H9 (cell line): Measurements from ENCODE around the gene AP2A2. TPM values are rescaled to one million over a fixed set of nuclear protein-coding genes. Genes with fewer than 3 reads are reported as not detected.

ENCODE experiments used
- DNase-seq: peaks from one replicate; pipeline ENCODE4 v3.0.0-alpha.2; 2017
- H2AFZ ChIP-seq: one replicate; pipeline ENCODE4 v1.6.1; 2013; ENCODE audit warnings: mild to moderate bottlenecking, low read length, control low read depth, moderate library complexity
- H2AK5ac ChIP-seq: 2 replicates; pipeline ENCODE4 v1.6.1; 2013; ENCODE audit warnings: low read length, control low read depth, mixed read lengths; ENCODE audit not compliant: insufficient read length
- H2BK120ac ChIP-seq: one replicate; pipeline ENCODE4 v1.6.1; 2013; ENCODE audit warnings: low read depth, mild to moderate bottlenecking, low read length, control low read depth, inconsistent platforms; ENCODE audit not compliant: poor library complexity, severe bottlenecking
- H2BK12ac ChIP-seq: 2 replicates; pipeline ENCODE4 v1.6.1; 2013; ENCODE audit warnings: low read length, control low read depth, mixed read lengths, low read depth; ENCODE audit not compliant: insufficient read length
- H2BK15ac ChIP-seq: 2 replicates; pipeline ENCODE4 v1.6.1; 2013; ENCODE audit warnings: low read depth, low read length, control low read depth
- H2BK20ac ChIP-seq: one replicate; pipeline ENCODE4 v1.6.1; 2013; ENCODE audit warnings: low read depth, mild to moderate bottlenecking, low read length, control low read depth, inconsistent platforms; ENCODE audit not compliant: poor library complexity, severe bottlenecking
- H2BK5ac ChIP-seq: 2 replicates; pipeline ENCODE4 v1.6.1; 2013; ENCODE audit warnings: low read length, control low read depth, mixed read lengths; ENCODE audit not compliant: insufficient read length
- H3K14ac ChIP-seq: 2 replicates; pipeline ENCODE4 v1.6.1; 2013; ENCODE audit warnings: low read length, control low read depth; ENCODE audit not compliant: insufficient read depth
- H3K18ac ChIP-seq: 2 replicates; pipeline ENCODE4 v1.6.1; 2013; ENCODE audit warnings: low read depth, mild to moderate bottlenecking, mixed read lengths, low read length, control low read depth; ENCODE audit not compliant: insufficient read length
- H3K23ac ChIP-seq: 2 replicates; pipeline ENCODE4 v1.6.1; 2013; ENCODE audit warnings: low read length, control low read depth, mixed read lengths, low read depth; ENCODE audit not compliant: insufficient read length
- H3K23me2 ChIP-seq: 2 replicates; pipeline ENCODE4 v1.6.1; 2013; ENCODE audit warnings: low read depth, mild to moderate bottlenecking, mixed read lengths, low read length, control low read depth; ENCODE audit not compliant: insufficient read length, poor library complexity, severe bottlenecking
- H3K27ac ChIP-seq: 2 replicates; pipeline ENCODE4 v1.5.1; 2013; ENCODE audit warnings: low read length, control low read depth, mixed read lengths, low read depth; ENCODE audit not compliant: insufficient read length
- H3K27me3 ChIP-seq: 2 replicates; pipeline ENCODE4 v1.6.1; 2013; ENCODE audit warnings: low read length, control low read depth, inconsistent platforms; ENCODE audit not compliant: insufficient read depth
- H3K4ac ChIP-seq: 2 replicates; pipeline ENCODE4 v1.6.1; 2013; ENCODE audit warnings: low read depth, mild to moderate bottlenecking, control low read depth, inconsistent platforms, low read length, moderate library complexity
- H3K4me1 ChIP-seq: 2 replicates; pipeline ENCODE4 v1.6.1; 2013; ENCODE audit warnings: low read length, control low read depth, inconsistent platforms; ENCODE audit not compliant: insufficient read depth
- H3K4me2 ChIP-seq: 2 replicates; pipeline ENCODE4 v1.6.1; 2013; ENCODE audit warnings: low read length, control low read depth, mixed read lengths; ENCODE audit not compliant: insufficient read length, insufficient read depth
- H3K56ac ChIP-seq: 2 replicates; pipeline ENCODE4 v1.6.1; 2013; ENCODE audit warnings: low read depth, mild to moderate bottlenecking, mixed read lengths, low read length, control low read depth; ENCODE audit not compliant: insufficient read length
- H3K79me1 ChIP-seq: 2 replicates; pipeline ENCODE4 v1.6.1; 2013; ENCODE audit warnings: low read depth, mild to moderate bottlenecking, moderate library complexity, low read length, control low read depth, inconsistent platforms; ENCODE audit not compliant: insufficient read depth, poor library complexity, severe bottlenecking
- H3K79me2 ChIP-seq: 2 replicates; pipeline ENCODE4 v1.6.1; 2013; ENCODE audit warnings: low read length, control low read depth, inconsistent platforms; ENCODE audit not compliant: insufficient read depth
- H3K9ac ChIP-seq: 2 replicates; pipeline ENCODE4 v1.6.1; 2013; ENCODE audit warnings: low read length, control low read depth, mixed read lengths; ENCODE audit not compliant: insufficient read length; ENCODE audit errors: extremely low read depth
- H3K9me3 ChIP-seq: one replicate; pipeline ENCODE4 v1.6.1; 2013; ENCODE audit warnings: low read depth, low read length, inconsistent platforms; ENCODE audit not compliant: control insufficient read depth
- H3T11ph ChIP-seq: one replicate; pipeline ENCODE4 v1.6.1; 2013; ENCODE audit warnings: mild to moderate bottlenecking, low read length, control low read depth, inconsistent platforms
- H4K20me1 ChIP-seq: one replicate; pipeline ENCODE4 v1.6.1; 2013; ENCODE audit not compliant: control insufficient read depth, insufficient read length, insufficient read depth
- H4K5ac ChIP-seq: 2 replicates; pipeline ENCODE4 v1.6.1; 2013; ENCODE audit warnings: low read depth, mild to moderate bottlenecking, mixed read lengths, low read length, control low read depth; ENCODE audit not compliant: insufficient read length
- H4K8ac ChIP-seq: replicated peaks from 2 replicates; pipeline ENCODE4 v1.6.1; 2013; ENCODE audit warnings: low read length, control low read depth, mixed read lengths, low read depth; ENCODE audit not compliant: insufficient read length
- H4K91ac ChIP-seq: 2 replicates; pipeline ENCODE4 v1.6.1; 2013; ENCODE audit warnings: low read depth, mild to moderate bottlenecking, moderate library complexity, mixed read lengths, low read length, control low read depth; ENCODE audit not compliant: insufficient read length
- H3K27ac Mint-ChIP-seq, 3 experiments: 2 replicates in 2 of 3; 3 replicates in 1 of 3; pipeline ENCODE4 v1.8.0; 2020 to 2021; ENCODE audit warnings: mixed read lengths in 3 of 3, mild to moderate bottlenecking in 1 of 3, moderate library complexity in 1 of 3
- H3K27me3 Mint-ChIP-seq: 2 replicates; pipeline ENCODE4 v1.8.0; 2021; ENCODE audit warnings: low read depth, mild to moderate bottlenecking, moderate library complexity, mixed read lengths
- H3K36me3 Mint-ChIP-seq, 3 experiments: 2 replicates in 2 of 3; 3 replicates in 1 of 3; pipeline ENCODE4 v1.8.0; 2020 to 2021; ENCODE audit warnings: low read depth in 3 of 3, mixed read lengths in 3 of 3; ENCODE audit not compliant: insufficient read depth in 1 of 3
- H3K4me1 Mint-ChIP-seq, 2 experiments: 2 replicates each; pipeline ENCODE4 v1.8.0; 2020; ENCODE audit warnings: mixed read lengths in 2 of 2
- H3K4me3 Mint-ChIP-seq, 2 experiments: 2 replicates in 1 of 2; 3 replicates in 1 of 2; pipeline ENCODE4 v1.8.0; 2020 to 2021; ENCODE audit warnings: mild to moderate bottlenecking in 2 of 2, mixed read lengths in 2 of 2, moderate library complexity in 1 of 2
- H3K9me3 Mint-ChIP-seq, 2 experiments: 2 replicates in 1 of 2; 3 replicates in 1 of 2; pipeline ENCODE4 v1.8.0; 2020; ENCODE audit warnings: mild to moderate bottlenecking in 2 of 2, mixed read lengths in 2 of 2, moderate library complexity in 1 of 2
- CTCF ChIP-seq: fragments of 200-600 bp; sonication (generic); conservative IDR thresholded peaks from 3 replicates; pipeline ENCODE4 v1.8.0; 2021; ENCODE audit warnings: antibody characterized with exemption, mild to moderate bottlenecking
- WGBS: extraction: QIAGEN DNeasy Blood & Tissue Kit; methylation state at CpG from one replicate; pipeline ENCODE4 v1.1.7; 2013; ENCODE audit warnings: missing lambda C conversion rate, low lambda C conversion rate, mixed read lengths; ENCODE audit not compliant: insufficient read length; ENCODE audit errors: extremely low coverage; 5-methylcytosine and 5-hydroxymethylcytosine counted together
- total RNA-seq: library from RNA; stranded (reverse); gene quantifications from 2 replicates; pipeline ENCODE4 v1.2.1, GENCODE V29; 2021

AP2A2 gene
- total RNA-seq, 1 experiment from 2014 or later: 53.7 TPM

DNA sequence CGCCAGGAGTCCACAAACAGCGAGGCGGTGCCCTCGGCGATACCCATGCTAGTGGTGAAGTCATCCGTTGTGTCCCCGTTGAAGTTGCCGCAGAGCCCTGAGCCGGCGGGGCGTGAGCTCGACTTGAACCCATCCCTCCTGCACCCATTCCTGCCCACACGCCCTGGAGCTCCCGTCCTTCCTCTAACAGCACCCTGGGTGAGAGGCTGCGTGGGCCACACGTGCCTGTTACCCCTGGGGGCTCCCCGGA, 102.5 kb downstream of the AP2A2 start:
- no peaks in the 10 kb centered on the region for H3K79me2 ChIP-seq
- H2BK120ac ChIP-seq: no peak overlapping the region
- no peak for TF ChIP-seq CTCF
- no peak overlapping the region for H2AFZ ChIP-seq
- no peak overlapping the region for H2BK5ac ChIP-seq
- no peaks in the 10 kb centered on the region for H4K20me1 ChIP-seq
- no peaks in the 10 kb centered on the region for H3K4me1 ChIP-seq
- no peak overlapping the region for H4K8ac ChIP-seq
- H3K23ac ChIP-seq: no peak overlapping the region
- H3K27ac Mint-ChIP-seq: peak overlapping the region in 2 of 3 experiments; percentile 22 to 68; a peak in 1 of 7 replicates
- H3K9me3 ChIP-seq: no peaks in the 10 kb centered on the region
- no peak overlapping the region for H3K4me3 Mint-ChIP-seq
- no peaks in the 10 kb centered on the region for H3K27me3 ChIP-seq
- H4K5ac ChIP-seq: no peak overlapping the region
- no peak for DNase-seq
- H3K23me2 ChIP-seq: no peaks in the 10 kb centered on the region
- no peak overlapping the region for H2AK5ac ChIP-seq
- no peaks in the 10 kb centered on the region for H3K79me1 ChIP-seq
- H2BK12ac ChIP-seq: no peak overlapping the region
- H3K14ac ChIP-seq: no peak overlapping the region; the same call in 1 of the 2 replicates
- no peak overlapping the region for H3T11ph ChIP-seq
- no peak overlapping the region for H3K4me2 ChIP-seq
- H3K18ac ChIP-seq: no peak overlapping the region
- no peaks in the 10 kb centered on the region for H3K4me1 Mint-ChIP-seq
- H3K9me3 Mint-ChIP-seq: peaks cover 0 to 6% of the 10 kb centered on the region in 2 experiments; a peak in 2 of 5 replicates
- no peak overlapping the region for H3K56ac ChIP-seq
- no peak overlapping the region for H3K27ac ChIP-seq
- no peak overlapping the region for H2BK20ac ChIP-seq
- H4K91ac ChIP-seq: no peak overlapping the region
- H3K27me3 Mint-ChIP-seq: no peaks in the 10 kb centered on the region
- no peak overlapping the region for H2BK15ac ChIP-seq
- no peak overlapping the region for H3K4ac ChIP-seq
- no peak overlapping the region for H3K9ac ChIP-seq
- no peaks in the 10 kb centered on the region for H3K36me3 Mint-ChIP-seq
- WGBS: no CpG with 5 or more reads among the region's 17 CpGs
